SJSA1 (cell line): Measurements from ENCODE around the gene PTPRG. TPM values are rescaled to one million over a fixed set of nuclear protein-coding genes. Genes with fewer than 3 reads are reported as not detected.

Experiments
- DNase-seq, 2 experiments: peaks; one replicate each; pipeline ENCODE4 v3.0.0-alpha.2; 2015 to 2020; ENCODE audit warnings: low spot score in 2 of 2, low read depth in 1 of 2
- H3K27ac ChIP-seq: fragments of 250-450 bp; sonication (Bioruptor Pico); 2 replicates; pipeline ENCODE4 v1.5.1; 2020; ENCODE audit warnings: mild to moderate bottlenecking, moderate library complexity
- H3K27me3 ChIP-seq: fragments of 250-450 bp; sonication (Bioruptor Pico); replicated peaks from 2 replicates; pipeline ENCODE4 v1.5.1; 2020; ENCODE audit warnings: mild to moderate bottlenecking, moderate library complexity
- H3K36me3 ChIP-seq: fragments of 250-450 bp; sonication (Bioruptor Pico); 2 replicates; pipeline ENCODE4 v1.5.1; 2020; ENCODE audit warnings: mild to moderate bottlenecking
- H3K4me1 ChIP-seq: fragments of 250-450 bp; sonication (Bioruptor Pico); replicated peaks from 2 replicates; pipeline ENCODE4 v1.6.1; 2021; ENCODE audit warnings: mild to moderate bottlenecking
- H3K4me3 ChIP-seq: fragments of 250-450 bp; sonication (Bioruptor Pico); 2 replicates; pipeline ENCODE4 v1.5.1; 2020; ENCODE audit warnings: mild to moderate bottlenecking
- H3K9me3 ChIP-seq: fragments of 250-450 bp; sonication (Bioruptor Pico); replicated peaks from 2 replicates; pipeline ENCODE4 v1.5.1; 2020; ENCODE audit warnings: mild to moderate bottlenecking
- total RNA-seq: library from RNA; depleted of rRNA; stranded (reverse); fragments of >200 nt; shearing (Covaris generic); gene quantifications from 2 replicates; pipeline ENCODE4 v1.2.3, GENCODE V29; 2014

Gene PTPRG
- total RNA-seq, 1 experiment from 2014 or later, result 18.5 TPM

DNA sequence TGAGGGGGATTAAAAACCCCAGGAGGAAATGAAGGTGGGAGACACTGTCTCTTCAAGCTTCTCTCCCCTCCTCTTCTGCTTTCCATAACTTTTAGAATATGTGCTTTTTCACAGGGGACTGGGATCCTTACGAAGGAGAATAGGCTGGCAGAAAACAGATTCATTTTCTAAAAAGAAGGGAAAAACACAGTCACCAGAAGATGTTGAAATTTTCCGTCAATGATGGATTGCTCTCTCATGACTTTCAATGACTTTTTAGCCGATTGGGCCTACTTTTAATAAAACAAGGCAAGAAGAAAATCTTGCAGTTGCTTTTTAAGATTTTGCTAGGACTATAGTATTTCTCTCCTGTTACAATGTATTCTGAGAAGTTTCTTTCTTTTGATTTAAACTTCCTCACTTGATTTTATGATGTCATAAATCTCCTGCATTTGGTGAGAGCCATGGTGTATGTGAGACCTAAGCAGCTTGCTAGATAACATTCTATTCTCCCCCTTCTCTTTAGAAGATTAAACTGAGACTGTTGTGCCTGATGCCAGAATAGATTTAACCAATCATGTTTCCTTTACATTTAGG, 570.7 kb downstream of the PTPRG start:
- Histone ChIP-seq H3K4me1 (no peaks in the 10 kb centered on the region), H3K27ac (no peak overlapping the region), H3K4me3 (no peak overlapping the region), H3K36me3 (no peaks in the 10 kb centered on the region), H3K27me3 (no peaks in the 10 kb centered on the region), H3K9me3 (no peaks in the 10 kb centered on the region)
- no peak for DNase-seq

DNA sequence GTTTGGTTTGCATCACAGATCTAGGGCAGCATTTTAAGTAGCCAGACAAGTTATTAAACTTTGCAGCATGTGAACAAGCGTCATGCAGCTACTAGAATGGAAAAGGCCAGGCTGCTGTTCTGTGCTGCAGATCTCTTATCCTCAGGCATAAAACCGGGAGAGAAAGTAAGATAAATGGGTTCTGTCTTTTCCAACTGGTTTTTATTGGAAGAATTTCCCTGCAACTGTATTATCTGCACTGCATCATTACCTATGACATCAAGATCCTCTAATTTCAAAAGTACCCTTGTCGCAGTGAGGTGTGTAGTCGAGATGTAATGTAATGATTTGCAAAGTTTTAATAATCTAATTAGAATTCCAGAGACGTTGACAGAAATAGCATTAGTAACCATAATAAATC, 571.6 kb downstream of the PTPRG start:
- Histone ChIP-seq H3K4me3 (no peak overlapping the region), H3K4me1 (no peaks in the 10 kb centered on the region), H3K36me3 (no peaks in the 10 kb centered on the region), H3K27ac (no peak overlapping the region), H3K9me3 (no peaks in the 10 kb centered on the region), H3K27me3 (no peaks in the 10 kb centered on the region)
- no peak for DNase-seq

DNA sequence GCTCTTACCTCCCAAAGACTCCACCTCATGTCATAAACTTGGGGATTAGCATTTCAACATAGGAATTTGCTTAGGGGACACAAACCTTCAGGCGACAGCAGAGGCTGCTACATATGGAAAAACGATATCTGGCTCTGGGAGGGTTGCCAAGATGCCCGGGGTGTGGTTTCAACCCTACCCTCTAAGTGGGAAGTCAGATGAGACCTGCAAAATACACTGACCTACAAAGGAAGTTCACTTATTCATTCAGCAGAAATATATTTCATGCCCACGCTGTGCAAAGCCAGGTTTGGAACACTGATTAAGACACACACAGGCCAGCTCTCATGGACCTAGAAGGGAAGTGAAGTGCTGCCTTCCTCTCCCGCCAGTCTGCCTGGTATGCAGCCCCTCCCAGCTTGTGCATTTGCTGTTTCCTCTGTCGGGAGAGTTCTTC, 572.7 kb downstream of the PTPRG start:
- Histone ChIP-seq H3K27me3 (no peaks in the 10 kb centered on the region), H3K36me3 (no peaks in the 10 kb centered on the region), H3K9me3 (no peaks in the 10 kb centered on the region), H3K4me1 (no peaks in the 10 kb centered on the region), H3K4me3 (no peak overlapping the region), H3K27ac (no peak overlapping the region)
- no peak for DNase-seq

GRCh38 chr3:62135741-62136140, 574.4 kb downstream of the PTPRG start:
- no peaks in the 10 kb centered on the region for H3K9me3 ChIP-seq
- no peak overlapping the region for H3K27ac ChIP-seq
- no peaks in the 10 kb centered on the region for H3K4me1 ChIP-seq
- no peaks in the 10 kb centered on the region for H3K27me3 ChIP-seq
- no peaks in the 10 kb centered on the region for H3K36me3 ChIP-seq
- H3K4me3 ChIP-seq, result no peak overlapping the region
- DNase-seq, result no peak

DNA sequence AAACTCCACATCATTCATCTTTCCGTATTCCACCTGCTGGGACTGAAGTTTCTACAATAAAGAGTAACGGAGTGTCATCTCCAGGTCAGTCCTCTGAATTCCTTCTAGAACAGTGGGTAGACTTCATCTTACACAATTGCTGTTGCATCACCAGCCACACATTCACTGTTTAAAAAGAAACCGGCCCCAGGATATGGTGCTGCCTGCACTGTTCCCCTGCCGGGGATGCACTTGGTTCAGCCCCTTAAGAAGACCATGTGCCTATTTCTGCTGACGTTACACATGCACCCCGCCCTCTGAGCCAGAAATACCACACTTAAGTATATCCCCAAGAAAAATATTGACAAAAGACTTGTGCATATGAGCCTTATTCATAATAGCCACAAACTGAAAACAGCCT, 578.6 kb downstream of the PTPRG start:
- H3K4me1 ChIP-seq, result no peaks in the 10 kb centered on the region
- no peak for DNase-seq

GRCh38 chr3:62142331-62143085, 581.1 kb downstream of the PTPRG start:
- Histone ChIP-seq H3K4me3 (no peak overlapping the region), H3K9me3 (no peaks in the 10 kb centered on the region), H3K27me3 (no peaks in the 10 kb centered on the region), H3K27ac (no peak overlapping the region), H3K36me3 (no peaks in the 10 kb centered on the region), H3K4me1 (no peaks in the 10 kb centered on the region)
- DNase-seq, result no peak

More for the DNA sequence above, 578.6 kb downstream of the PTPRG start:
- Histone ChIP-seq H3K36me3 (no peaks in the 10 kb centered on the region), H3K4me3 (no peak overlapping the region), H3K27me3 (no peaks in the 10 kb centered on the region), H3K27ac (no peak overlapping the region), H3K9me3 (no peaks in the 10 kb centered on the region)

GRCh38 chr3:62143843-62144450, 582.6 kb downstream of the PTPRG start:
- Histone ChIP-seq H3K4me1 (no peaks in the 10 kb centered on the region), H3K27me3 (no peaks in the 10 kb centered on the region), H3K27ac (no peak overlapping the region), H3K4me3 (no peak overlapping the region), H3K9me3 (no peaks in the 10 kb centered on the region), H3K36me3 (no peaks in the 10 kb centered on the region)
- no peak for DNase-seq

DNA sequence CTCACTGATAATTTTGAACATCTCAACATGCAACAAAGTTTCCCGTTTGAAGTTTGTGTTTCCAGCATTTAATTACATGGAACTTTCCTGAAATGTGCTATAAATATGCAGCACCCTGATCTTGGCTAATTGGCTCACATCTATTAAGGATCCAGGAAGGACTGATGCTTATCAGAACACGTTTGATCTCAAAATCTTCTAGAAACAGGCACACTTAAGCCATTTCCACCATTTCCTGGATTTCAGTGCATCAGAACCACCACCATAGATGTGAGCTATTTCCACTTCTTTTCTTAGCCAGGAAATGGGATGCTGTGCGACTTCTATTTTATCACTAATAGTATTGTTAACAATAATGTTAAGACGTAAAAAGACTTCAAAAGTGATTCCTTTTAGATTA, 583.1 kb downstream of the PTPRG start:
- Histone ChIP-seq H3K4me1 (no peaks in the 10 kb centered on the region), H3K36me3 (no peaks in the 10 kb centered on the region), H3K9me3 (no peaks in the 10 kb centered on the region), H3K4me3 (no peak overlapping the region), H3K27ac (no peak overlapping the region), H3K27me3 (no peaks in the 10 kb centered on the region)
- DNase-seq, result no peak

DNA sequence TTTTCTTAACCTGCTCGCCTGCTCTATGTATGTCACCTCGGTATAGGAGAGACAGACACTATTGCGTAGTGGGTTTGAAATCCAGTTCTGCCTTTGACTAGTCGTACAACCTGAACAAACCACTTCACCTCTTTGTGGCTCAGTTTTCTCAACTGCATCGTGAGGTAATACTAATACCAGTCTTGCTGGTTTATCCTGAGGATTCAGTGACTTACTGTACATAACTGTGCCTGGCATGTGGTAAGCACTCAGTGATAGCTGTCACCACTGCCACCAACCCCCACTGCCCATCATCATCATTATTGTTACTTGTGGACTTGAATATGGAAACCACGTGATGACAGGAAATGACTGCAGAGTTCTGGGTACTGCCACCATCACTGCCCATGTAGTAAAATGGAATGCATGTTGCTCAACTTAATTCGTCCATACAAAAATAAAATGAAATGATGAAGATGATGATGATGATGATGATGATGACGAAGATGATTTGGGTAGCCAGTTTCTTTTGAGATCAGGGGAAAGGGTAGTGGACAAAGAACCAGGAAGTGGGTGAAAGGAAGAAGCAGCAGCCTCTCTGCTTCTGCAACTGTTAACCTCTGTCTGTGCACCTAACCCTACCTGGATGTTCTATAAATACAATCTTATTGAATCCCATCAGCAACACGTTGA, 583.9 kb downstream of the PTPRG start:
- no peaks in the 10 kb centered on the region for H3K27me3 ChIP-seq
- no peak overlapping the region for H3K4me3 ChIP-seq
- no peak for DNase-seq
- no peaks in the 10 kb centered on the region for H3K9me3 ChIP-seq
- H3K27ac ChIP-seq, result no peak overlapping the region
- no peaks in the 10 kb centered on the region for H3K36me3 ChIP-seq
- H3K4me1 ChIP-seq, result no peaks in the 10 kb centered on the region

GRCh38 chr3:62149539-62149938, 588.2 kb downstream of the PTPRG start:
- Histone ChIP-seq H3K9me3 (no peaks in the 10 kb centered on the region), H3K27me3 (no peaks in the 10 kb centered on the region), H3K4me1 (no peaks in the 10 kb centered on the region), H3K4me3 (no peak overlapping the region), H3K36me3 (no peaks in the 10 kb centered on the region), H3K27ac (no peak overlapping the region)
- DNase-seq, result no peak

DNA sequence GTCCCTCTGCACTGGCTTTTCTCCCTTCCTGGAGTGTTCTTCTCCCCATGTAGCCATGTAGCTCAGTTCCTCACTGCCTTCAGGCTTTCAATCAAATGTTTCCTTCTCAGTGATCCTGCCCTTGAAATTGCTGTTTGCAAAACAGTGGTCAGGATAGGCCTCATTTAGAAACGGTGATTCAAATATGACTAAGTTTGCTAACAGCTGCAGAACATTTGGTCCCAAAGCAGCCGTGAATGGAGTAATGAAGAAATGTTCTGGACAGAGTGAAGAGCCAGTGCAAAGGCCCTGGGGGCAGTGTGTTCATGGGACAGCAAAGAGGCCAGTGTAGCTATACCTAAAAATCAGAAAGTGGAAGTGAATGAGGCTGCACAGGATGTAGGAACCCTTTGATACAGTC, 588.6 kb downstream of the PTPRG start:
- Histone ChIP-seq H3K27me3 (no peaks in the 10 kb centered on the region), H3K27ac (no peak overlapping the region), H3K4me1 (no peaks in the 10 kb centered on the region), H3K4me3 (no peak overlapping the region), H3K9me3 (no peaks in the 10 kb centered on the region), H3K36me3 (no peaks in the 10 kb centered on the region)
- DNase-seq, result no peak

DNA sequence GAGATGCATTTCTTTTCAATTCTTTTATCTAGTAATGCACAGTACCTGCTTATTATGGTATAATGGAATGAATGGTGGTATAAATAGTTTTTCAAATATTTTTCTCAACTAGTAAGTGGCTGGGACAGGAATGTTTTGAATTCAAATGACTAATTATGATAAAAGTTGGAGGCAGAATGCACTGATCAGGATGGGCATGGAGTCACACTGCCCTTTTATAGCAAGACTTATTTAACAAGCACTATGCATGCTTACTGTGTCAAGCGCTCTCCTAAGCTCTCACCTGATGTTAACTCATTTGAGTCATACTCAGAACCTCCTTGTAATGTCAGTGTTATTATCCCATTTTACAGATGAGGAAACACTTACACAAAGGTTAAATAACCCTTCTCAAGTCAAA, 590.2 kb downstream of the PTPRG start:
- H3K27ac ChIP-seq, result no peak overlapping the region
- no peaks in the 10 kb centered on the region for H3K27me3 ChIP-seq
- no peaks in the 10 kb centered on the region for H3K4me1 ChIP-seq
- H3K4me3 ChIP-seq, result no peak overlapping the region
- no peak for DNase-seq
- H3K36me3 ChIP-seq, result no peaks in the 10 kb centered on the region
- no peaks in the 10 kb centered on the region for H3K9me3 ChIP-seq

DNA sequence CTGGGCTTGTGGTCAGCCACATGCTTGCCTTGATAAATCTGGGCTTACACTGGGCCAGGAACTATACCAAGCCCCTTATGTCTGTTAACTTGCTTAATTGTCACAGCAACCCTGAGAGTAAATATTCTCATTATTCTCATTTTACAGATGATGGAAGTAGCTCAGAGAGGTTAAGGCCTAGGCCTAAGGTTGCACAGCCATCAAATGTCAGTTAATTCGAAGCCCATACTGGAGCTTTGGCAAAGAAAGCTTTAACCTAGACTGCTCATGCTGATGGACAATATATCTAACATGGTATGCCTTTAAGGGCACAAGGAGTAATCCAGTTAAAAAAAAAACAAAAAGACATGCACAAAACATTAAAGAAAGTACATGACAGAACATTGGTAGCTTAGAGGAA, 591.9 kb downstream of the PTPRG start:
- Histone ChIP-seq H3K36me3 (no peaks in the 10 kb centered on the region), H3K27me3 (no peaks in the 10 kb centered on the region), H3K4me1 (no peaks in the 10 kb centered on the region), H3K4me3 (no peak overlapping the region), H3K9me3 (no peaks in the 10 kb centered on the region), H3K27ac (no peak overlapping the region)
- no peak for DNase-seq
